GM18861 (cell line): Measurements from ENCODE around the gene TASOR.

Source experiments
- ATAC-seq: cut with Tn5 transposase; IDR thresholded peaks from one replicate; pipeline ENCODE4 v1.9.1; 2021; ENCODE audit not compliant: unreplicated experiment

The TASOR gene

DNA sequence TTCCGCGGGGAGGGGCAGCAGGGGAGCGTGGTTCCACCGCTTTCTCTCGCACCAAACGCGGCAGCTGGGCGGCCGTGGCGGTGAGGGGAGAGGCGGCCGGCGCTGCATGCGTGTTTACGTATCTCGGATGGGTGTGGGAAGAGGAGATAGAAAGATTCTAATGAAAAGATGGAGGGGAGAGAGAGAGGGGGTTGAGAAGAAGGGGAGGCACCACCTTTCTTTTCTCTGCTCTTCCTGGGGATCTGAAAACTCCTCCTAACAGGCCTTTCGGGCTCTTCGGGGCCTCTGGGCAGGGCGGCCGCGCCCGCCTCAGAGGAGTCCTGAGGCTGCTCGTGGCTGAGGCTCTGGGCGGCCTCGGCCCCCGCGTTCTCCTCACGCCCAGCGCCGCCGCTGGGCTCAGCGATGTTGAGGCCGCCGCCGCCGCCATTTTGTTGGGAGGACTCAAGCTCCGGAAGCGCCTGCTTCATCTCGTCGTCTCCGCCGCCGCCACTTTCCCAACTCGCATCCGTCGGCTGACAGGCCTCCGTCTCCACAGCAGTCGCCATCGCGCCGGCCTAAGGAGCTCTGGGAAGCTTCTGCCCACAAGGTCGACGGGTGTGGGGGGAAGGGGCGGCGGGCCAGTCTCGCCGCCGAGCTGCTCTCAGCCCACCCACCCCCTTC lies 473 bp downstream of the TASOR start:
- peak; percentile 45 for ATAC-seq

DNA sequence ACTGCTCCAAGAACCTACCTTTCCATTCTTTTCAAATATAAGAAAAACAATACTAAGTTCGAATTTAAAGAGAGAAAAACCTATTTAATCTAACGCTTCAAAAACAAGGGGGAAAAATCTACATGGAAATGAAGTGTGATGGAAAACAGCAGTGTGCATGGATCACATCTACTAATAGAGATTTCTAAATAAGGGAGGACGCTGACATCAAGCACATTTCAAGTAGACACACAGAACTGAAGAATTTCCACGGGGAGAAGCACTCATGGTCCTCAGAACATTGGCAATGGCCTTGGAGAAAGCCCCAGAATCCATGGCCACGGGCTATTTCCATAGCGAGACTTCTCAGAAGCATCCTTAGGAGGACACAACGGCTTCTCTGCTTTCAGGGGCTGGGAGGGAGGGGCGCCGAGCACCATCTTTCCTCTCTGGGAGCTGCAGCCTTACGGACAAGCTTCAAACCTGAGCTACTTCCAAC lies 1.0 kb downstream of the TASOR start:
- ATAC-seq: no peak

DNA sequence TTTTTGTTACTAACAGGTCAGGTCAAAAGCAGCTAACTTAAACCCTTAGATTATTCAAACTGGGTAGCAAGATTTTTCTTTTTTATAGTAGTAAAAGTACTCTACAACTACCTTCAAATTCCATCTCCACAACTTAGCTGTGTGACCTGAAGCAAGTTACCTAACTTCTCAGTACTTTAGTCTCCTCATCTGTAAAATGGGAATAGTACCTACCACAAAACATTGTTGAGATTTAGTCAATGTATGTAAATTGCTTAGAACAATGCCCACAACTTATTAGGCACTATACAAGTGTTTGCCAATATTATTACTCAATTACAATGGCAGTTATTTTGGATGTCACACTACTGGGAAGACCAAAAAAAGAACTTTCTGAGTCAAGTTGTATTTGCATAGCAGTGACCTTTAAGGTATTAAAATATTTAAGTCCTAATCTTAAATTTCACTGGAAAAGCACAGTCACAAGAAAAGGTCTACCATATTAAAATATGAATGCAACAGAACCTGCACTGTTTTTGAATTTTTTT lies 2.9 kb downstream of the TASOR start:
- no peak for ATAC-seq

DNA sequence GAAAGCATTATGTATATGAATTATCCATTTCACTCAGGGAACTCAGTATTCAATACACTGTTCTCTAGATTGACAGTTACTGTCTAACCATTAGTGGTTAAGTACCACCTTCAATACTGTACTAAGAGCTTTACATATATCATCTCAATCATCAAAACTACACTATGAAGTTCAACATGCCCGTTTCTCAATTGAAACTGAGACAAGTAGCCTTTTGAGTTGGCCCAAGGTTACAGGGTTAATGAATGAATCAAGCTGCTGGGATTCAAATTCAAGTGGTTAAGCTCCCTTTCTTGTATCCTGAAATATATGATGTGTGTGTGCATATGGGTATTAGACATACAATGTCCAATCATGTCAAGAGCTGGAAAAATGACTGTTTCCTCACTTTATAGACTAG lies 5.8 kb downstream of the TASOR start:
- ATAC-seq: peak; percentile 89

DNA sequence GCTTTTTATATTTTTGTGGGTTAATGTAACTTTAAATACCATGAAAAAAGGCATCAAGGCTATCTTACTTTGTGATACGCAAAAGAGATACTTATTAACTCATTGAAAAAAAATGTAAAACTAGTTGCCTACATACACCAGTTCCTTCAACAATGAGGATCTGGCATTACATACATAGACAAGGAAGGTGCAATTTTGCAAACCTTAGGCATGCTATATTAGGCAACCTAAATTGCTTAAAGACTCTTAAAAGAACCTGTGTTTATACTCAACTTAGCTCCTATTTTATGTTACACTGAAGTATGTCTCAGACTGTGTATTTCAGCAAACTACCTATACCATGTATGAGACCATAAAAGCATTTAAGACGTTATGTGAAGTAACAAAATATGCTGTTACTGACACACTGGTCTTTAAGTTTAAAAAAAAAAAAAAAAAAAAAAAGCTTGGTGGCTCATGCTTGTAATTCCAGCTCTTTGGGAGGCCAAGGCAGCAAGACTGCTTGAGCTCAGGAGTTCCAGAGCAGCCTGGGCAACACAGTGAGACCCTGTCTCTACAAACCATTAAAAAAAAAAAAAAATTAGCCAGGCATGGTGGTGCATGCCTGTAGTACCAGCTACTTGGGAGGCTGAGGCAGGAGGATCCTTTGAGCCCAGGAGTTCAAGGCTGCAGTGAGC lies 9.1 kb downstream of the TASOR start:
- ATAC-seq: no peak

DNA sequence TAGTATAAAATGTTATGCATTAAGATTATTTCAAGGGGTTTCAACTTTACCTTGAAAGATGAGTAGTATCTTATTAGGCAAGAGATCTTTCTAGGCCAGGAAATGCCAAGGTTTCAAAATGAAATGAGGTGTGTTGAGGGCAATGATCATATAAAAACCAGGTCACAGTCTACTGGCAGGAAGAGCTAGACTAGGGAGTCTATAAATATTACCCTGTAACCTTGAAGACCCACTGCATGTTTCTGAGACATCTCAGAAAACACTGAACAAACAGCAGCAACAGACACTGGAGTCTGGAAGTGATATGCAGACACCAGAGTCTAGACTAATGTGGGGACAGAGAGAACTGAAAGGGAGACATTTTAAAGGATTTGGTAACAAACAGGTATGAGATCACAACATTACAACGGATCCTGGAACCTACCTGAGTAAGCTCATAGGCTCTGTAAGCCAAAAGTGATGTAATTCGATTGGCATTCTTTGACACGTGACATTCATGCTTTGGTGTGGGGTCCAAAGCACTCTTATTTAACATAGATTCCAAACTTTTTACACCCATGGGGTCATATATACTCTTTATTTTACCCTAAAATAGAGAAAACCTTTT lies 15.0 kb downstream of the TASOR start:
- no peak for ATAC-seq

DNA sequence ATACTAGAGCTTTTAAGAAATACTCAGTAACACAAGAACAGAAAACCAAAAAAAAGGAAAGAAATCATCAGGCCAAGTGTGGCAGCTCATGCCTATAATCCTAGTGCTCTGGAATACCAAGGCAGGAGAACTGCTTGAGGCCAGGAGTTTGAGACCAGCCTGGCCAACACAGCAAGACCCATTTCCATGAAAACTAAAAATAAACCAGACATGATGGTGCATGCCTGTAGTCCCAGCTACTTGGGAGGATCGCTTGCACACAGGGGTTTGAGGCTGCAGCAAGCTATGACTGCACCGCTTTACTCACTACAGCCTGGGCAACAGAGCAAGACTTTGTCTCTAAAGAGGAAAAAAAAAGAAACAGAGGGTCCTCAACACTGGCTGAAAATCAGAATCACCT lies 18.2 kb downstream of the TASOR start:
- ATAC-seq: no peak

DNA sequence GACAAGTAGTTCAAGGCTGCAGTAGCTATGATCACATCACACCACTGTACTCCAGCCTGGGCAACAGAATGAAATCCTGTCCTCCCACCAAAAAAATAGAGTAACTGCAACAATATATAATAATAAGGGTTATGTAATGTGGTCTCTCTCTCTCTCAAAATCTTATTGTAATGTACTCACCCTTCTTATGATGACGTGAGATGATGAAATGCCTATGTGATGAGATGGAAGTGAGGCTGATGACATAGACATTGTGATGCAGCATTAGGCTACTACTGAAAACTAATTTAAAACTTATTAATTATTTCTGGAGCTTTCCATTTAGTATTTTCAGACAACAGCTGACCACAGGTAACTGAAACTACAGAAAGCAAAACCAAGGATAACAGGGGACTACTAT lies 27.4 kb downstream of the TASOR start:
- ATAC-seq: no peak

DNA sequence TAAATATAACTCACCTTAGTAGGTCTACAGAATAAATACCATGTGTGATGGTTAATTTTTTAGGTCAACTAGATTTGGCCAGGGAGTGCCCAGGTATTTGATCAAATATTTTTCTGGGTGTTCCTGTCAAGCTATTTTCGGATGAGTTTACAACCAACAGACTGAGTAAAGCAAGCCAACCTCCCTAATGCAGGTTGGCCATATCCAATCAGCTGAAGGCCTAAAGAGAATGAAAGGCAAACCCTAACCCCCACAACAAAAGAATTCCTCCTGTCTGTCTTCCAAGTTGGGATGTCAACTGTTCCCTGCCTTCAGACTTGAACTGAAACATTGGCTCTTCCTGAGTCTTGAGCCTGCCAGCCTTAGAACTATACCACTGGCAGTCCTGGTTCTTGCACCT lies 28.6 kb downstream of the TASOR start:
- no peak for ATAC-seq

DNA sequence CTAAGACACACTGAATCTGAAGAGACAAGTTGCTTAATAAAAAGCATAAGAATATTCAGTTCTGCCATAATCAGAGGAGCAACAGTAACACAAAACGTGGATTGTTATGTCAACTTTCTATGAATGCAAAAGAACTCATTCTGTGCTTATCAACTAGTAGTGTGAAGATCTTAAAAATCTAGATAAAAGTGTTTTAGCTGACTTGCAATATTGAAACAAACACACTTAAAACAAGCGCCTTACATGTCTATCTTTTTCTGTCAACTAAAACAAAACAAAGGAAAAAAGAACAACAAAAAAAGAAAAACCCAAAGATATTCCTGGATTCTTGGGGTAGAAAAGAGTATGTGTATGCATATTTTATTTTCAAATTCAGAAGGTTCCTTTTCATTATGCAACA lies 37.7 kb downstream of the TASOR start:
- ATAC-seq: no peak

DNA sequence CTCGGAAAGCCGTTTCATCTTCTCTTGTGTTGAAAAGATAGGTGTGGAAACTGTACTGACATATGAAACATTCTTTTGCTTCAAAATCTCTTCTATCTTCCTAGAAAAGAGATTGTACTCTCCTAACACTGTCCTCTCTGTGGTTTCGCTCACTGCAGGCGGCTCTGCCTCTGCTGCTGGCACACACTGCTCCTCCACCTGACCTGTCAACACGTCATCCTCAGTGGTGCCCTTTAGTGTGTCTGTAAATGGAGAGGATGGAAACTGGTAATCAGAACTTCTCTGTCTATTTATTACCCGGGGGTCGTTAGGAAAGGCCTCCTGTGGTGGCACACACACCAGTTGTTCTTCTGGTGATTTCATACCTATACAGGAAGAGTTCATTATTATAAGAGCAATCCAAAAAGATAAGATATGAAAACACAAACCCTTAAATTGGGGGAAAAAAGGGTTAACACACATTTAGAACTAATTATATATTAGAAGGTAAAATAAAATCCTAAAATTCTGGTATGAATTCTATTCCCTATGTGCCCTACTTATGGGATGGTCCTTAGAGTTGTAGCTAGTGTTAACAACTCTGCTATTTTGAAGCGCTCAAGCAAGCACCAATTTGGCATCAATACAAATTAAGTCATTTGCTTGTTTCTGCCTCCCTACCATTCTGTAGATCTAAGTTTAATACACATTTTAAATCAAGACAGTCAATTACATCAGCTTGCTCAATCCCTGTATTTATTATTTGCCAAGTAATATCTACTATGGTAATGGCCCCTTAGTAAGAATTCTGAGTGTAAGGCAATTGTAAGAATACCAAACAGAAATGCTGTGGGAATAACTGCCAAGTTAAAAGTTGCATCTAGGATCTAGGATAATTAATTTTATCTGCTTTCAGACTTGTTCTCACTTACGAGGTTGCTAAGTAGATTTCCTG lies 49.2 kb downstream of the TASOR start:
- ATAC-seq: no peak
